Suppressor macrophage treated with lipopolysaccharide for 4 hours (primary cell): ENCODE results near the gene MYOC.
A peak's percentile ranks its signal among the peaks of the same experiment; 100 is the strongest.
"Not testable (repeated sequence)": the region's sequence is repeated elsewhere in the genome, so short reads cannot be mapped to it uniquely, and the experiment has no call there.

Experiments used
- DNase-seq: peaks from one replicate; pipeline ENCODE4 v3.0.0-alpha.2; 2020

Gene MYOC

DNA sequence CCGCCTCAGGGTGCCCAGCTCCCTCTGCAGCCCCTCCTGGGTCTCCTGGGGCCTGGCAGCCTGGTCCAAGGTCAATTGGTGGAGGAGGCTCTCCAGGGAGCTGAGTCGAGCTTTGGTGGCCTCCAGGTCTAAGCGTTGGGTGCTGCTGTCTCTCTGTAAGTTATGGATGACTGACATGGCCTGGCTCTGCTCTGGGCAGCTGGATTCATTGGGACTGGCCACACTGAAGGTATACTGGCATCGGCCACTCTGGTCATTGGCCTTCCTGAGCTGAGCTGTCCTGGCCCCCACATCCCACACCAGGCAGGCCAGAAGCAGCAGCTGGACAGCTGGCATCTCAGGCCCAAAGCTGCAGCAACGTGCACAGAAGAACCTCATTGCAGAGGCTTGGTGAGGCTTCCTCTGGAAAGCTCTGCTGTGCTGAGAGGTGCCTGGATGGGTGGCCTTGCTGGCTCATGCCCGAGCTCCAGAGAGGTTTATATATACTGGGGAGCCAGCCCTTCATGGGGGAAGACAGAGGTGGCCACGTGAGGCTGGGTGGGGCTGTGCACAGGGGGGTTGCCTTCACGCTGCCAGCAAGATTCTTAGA, at the start of gene MYOC:
MYOC (minus strand) TSS at position 455 of the 589 bp plus-strand sequence; CDS start at position 378, 77 bp downstream.
- DNase-seq, result no peak

DNA sequence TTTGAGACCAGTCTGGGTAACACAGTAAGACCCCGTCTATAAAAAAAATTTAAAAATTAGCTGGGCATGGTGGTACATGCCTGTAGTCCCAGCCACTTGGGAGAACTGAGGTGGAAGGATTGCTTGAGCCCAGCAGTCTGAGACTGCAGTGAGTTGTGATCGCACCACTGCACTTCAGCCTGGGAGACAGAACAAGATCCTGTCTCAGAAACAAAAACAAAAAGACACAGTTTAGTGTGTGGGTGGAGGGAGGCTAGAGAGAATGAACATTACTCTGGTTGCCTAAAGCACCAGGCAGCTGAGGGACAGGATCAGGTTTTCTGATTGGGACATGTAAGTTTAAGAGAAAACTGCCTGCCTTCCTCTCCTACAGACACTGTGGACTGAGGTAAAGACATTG, 47.0 kb upstream of the MYOC start:
- no peak for DNase-seq

DNA sequence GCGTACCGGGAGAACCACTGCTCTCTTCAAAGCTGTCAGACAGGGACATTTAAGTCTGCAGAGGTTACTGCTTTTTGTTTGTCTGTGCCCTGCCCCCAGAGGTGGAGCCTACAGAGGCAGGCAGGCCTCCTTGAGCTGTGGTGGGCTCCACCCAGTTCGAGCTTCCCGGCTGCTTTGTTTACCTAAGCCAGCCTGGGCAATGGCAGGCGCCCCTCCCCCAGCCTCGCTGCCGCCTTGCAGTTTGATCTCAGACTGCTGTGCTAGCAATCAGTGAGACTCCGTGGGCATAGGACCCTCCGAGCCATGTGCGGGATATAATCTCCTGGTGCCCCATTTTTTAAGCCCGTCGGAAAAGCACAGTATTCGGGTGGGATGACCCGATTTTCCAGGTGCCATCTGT, 43.3 kb upstream of the MYOC start:
- not testable (repeated sequence) for DNase-seq

DNA sequence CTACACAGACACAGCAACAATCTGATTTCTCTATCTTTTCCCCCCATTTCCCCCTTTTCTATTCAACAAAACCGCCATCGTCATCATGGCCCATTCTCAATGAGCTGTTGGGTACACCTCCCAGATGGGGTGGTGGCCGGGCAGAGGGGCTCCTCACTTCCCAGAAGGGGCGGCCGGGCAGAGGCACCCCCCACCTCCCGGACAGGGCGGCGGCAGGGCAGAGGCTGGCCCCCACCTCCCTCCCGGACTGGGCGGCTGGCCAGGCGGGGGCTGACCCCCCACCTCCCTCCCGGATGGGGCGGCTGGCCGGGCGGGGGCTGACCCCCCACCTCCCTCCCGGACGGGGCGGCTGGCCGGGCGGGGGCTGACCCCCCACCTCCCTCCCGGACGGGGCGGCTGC, 41.1 kb upstream of the MYOC start:
- not testable (repeated sequence) for DNase-seq

DNA sequence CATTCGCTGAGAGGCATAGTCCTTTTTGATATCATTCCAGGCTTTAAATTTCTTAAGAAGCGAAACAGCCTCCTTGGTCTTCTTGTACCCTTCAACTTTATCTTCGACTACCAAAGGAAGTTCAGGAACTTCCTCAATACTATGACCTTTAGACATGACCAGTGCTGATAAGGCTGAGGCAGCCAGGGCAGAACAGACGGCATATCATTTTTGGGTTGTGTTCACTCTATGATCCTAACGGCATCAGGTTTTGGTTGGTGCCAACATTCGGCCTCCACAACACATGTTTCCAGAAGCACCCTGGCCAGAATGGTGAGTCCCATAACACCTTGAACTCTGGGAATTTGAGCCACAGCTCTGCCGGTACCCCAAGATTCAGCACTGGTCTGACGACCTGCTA, 31.4 kb upstream of the MYOC start:
- no peak for DNase-seq

DNA sequence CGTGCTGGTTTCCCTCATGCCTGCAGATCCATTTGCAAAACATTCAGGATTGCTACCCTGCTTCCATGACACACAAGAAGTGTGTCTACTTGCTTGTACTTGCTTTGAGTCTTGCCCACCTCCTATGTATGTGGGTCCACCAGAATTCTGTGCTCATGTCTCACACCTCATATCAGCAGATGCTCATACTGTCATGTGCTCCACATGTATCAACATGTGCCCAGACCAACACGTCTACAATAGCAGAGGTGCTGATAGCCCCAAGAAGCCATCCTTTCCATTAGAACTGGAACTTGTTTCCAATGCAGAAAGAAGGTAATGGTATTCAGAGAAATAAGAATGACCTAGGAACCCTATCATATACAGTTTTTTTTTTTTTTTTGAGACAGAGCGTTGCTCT, 27.9 kb upstream of the MYOC start:
- no peak for DNase-seq

DNA sequence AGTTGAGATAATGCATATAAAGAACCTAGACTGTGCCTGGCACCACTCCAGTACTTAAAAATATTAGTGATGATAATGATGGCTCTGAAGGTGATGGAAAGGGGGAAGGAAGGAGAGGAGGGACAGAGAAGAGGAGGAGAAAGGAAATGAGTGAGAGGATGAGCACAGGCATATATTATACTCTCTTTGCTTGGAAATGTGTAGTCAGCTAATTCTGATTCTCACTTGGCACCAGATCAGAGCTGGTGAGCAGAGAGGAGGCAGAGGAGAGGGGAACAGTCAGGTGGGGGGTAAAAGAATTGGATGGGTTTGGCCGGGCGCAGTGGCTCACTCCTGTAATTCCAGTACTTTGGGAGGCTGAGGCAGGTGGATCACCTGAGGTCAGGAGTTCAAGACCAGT, 24.3 kb upstream of the MYOC start:
- no peak for DNase-seq

DNA sequence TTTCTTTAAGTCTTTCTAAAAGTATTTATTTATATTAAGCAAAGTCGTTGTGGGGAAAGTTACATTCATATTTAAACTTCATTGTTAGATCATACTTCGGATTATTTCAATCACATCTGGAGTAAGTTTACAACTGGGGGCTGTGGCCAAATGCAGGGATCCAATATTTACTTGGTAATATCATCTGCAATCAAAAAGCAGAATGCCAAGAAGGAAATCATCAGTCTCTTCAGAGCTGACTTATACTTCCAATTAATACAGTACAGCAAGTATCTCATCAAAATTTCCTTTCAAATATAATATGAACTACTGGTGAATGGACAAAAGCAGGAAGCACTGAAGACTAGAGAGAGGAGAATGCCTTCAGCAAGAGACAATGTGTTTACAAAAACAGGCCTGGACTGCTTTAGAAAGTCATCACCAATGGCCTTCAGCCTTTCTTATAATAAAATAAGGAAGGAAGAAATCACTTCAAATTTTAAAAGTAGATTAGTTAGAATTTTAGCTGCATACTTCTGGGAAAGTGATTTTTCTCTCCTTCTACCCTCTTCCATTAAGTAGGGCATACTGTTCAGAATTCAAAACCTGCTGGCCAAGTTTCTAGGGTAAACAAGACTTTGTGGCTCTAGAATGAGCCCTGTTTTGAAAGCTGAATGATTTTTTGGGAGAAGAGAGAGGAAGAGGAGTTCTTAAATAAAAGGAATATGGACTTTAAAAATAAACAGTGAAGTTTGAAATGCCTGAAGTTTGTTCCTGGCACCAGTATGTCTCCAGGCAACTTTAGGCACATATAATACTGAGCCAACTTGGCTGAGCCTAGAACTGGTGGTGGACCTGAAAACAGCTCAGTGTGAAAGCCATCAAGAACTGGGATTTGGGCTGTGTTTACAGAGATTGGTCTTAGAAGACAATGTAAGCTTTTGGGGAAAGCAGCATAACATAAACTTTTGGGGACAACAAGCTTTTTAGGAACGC, 22.2 kb upstream of the MYOC start:
- DNase-seq, result no peak

DNA sequence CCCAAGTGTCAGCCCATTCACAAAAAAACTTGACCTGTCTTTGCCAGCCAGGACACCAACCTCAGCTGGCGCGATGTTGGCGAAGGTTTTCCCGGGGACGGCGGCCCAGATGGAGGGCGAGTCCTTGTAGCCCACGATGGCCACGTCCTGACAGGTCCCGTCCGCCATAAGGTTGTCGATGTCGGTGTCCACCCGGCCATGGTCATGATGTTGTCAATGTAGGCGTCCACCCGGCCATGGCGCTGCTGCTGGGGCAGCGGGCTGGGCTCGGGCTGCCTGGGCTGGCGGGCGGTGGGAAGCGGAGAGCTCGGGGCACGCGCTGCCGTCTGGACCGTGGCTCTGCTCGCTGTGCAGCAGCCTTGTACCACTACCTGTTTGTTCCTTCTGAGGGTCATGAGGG, 18.3 kb upstream of the MYOC start:
- DNase-seq, result no peak

DNA sequence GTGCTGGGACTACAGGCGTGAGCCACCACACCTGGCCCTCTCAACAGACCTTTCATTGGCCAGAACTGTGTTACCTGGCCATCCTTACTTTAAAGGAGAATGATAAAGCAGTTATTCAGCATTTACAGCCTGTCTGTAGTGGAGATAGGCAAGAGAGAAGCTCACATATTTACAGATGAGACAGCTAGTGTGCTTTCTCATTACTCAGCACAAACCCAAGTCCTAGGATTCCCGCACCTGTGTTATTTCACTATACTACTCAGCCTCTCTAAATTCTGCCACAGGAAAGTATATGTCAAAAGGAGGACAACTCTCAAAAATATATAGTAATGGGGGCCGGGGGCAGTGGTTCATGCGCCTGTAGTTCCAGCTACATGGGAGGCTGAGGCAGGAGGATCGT, 15.9 kb upstream of the MYOC start:
- no peak for DNase-seq

DNA sequence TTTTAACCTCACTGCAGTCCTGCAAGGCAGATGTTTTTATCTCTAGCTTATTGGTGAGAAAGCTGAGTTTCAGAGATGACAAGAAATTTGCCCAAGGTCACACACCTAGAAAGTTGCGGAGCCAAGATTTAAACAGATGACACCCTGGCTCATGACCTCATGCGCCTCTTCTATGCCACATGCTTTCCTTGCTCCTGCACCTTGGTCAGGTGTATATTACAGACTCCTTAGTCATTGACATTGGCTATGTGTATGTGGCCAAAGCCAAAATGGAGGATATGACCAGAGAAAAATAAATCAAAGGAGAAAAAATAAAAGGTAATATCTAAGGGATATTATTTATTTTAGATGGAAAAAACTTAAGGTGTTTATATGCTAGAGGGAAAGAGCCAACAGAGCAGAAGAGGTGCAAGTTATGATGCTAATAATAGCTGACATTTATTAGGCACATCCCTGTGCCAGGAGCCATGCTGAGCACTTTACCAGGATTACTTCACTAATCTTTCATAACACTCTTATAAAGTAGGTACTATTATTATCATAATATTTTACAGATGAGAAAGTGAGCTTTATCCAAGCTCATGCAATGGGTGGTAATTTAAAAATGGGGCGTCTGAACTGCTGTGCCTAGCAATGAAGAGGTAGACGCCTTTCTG, 13.8 kb upstream of the MYOC start:
- no peak for DNase-seq

DNA sequence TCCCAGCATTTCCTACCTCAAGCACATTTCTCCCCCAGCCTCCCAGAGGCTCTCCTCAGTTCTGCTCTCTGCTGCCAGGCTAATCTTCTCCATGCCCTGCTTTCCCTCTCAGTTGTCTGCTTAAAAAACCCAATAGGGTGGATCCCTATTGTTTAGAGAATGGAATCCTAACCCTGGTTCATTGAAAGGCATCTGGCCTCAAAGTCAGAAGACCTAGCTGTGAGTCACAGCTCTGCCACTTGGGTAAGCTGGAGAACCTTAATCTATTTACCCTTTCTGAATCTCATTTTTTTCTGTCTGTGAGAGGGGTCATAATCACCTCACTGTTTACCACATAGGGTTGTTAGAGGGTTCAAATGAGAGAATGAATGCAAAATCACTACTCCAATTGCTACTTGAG, 12.5 kb upstream of the MYOC start:
- no peak for DNase-seq

DNA sequence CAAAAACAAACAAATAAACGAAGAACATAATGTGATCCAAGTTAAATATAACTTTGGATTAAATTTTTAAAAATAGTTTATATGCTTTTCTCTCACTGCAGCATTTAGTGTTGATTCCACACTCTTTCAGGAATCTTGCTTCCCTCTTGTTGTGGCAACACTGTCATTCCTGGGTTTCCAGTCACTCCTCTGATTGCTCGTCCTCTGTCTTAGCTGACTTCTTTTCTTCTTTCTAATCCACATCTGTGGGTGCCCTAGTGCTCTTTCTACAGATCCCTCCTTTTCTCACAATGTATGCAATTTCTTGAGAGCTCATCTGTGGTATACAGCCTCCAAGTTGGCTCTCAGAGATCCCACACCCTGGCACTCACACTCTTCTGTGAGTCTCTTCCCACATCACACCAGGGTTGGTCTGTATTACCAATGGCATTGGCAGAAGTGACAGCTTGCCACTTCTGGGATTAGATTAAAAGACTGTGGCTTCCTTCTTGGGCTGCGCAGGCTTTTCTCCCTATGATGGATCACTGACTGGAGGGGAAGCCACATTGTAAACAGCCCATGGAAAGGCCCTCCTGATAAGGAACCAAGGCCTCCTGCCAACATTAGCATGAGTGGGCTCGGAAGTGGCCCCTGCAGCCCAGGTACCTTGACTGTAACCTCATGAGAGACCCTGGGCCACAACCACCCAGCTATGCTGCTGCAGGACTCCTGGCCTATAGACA, 11.5 kb upstream of the MYOC start:
- DNase-seq, result no peak

DNA sequence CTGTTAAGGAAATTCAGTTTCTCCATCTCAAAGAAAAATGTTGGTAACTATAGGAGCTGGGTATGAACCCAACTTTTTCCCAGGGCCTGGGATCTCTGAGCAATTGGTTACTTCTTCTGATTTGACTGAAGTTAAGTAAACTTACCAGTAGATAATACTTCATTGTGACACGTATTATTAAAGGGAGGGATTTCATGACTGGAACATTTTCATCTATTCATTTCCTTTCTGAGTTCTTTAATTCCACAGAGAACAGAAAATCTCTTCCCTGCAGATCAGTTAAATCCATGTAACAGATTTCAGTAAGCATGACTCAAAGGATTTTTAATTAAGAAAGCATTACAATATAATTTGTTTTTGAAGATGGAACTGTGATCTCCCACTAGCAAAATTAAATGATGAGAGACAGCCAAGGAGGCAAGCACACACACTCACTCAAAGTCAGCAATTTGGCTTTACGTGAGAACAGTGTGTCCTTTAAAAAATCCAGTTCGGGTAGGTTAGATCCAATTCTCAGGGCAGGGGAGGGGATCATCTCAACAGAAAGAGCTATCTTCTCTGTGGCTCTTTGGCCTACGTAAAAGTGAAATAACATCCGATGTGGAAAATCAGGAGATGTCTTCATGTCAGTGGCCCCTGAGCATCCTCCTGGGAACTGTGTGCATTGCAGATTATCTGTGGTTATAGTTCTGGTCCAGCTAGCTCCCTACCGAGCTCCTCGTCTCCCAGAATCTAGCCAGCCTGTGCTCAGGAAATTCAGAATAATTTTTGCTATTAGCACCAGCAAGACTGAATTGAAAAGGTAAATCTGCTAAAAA, 10.8 kb upstream of the MYOC start:
- no peak for DNase-seq

DNA sequence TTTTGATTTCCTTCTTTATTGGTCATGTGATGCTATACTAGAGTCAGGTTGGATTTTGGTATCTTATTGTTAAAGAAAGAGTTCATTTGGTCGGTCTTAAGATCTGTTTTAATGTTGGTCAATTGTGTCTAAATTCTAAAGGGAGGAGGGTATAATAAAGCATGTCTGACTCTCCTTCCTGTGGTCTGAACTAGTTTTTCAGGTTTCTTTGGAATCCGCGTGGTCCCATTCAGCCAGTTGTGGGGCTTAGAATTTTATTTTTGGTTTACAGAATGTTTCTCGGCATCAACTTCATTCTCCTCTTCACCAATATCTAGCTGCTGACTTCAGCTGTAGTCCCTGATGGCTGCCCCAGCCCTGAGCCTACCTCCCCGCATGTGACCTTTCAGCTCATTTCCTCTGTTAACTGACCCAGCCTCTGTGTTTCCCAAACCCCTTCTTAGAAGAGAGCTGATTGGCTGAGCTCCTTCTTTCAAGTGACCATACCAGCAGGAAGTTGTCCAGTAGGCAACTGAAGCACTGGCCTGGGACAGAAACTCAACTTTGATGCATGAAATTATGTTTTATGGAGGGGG, 8.7 kb upstream of the MYOC start:
- DNase-seq, result no peak

DNA sequence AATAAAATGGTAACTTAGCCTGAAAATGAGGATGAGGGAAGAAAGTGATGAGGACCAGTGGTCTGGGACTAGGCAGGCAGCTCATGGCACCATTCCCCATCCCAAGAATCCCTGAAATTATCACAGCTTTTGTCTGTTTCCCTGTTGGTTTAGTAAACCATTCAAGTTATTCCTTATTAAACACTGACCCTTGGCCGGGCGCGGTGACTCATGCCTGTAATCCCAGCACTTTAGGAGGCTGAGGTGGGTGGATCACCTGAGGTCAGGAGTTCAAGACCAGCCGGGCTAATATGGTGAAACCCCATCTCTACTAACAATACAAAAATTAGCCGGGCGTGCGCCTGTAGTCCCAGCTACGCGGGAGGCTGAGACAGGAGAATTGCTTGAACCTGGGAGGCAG, 3.7 kb upstream of the MYOC start:
- not testable (repeated sequence) for DNase-seq

DNA sequence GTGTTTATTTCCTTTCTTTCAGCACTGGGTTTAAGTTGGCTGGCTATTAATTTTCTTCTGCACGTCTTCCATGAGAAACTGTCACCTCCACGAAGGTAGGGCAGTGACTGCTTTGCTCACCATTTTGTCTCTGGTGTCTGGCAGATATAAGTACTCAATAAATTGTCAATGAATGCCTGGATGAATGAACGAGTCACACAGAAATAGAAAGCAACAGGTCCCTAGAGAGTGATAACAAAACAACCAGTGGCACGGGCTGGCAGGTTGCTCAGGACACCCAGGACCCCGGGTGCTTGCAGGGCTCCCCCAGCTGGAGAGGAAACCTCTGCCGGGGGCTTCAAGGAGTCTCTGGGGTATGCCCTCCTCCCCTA, 3.2 kb upstream of the MYOC start:
- no peak for DNase-seq

DNA sequence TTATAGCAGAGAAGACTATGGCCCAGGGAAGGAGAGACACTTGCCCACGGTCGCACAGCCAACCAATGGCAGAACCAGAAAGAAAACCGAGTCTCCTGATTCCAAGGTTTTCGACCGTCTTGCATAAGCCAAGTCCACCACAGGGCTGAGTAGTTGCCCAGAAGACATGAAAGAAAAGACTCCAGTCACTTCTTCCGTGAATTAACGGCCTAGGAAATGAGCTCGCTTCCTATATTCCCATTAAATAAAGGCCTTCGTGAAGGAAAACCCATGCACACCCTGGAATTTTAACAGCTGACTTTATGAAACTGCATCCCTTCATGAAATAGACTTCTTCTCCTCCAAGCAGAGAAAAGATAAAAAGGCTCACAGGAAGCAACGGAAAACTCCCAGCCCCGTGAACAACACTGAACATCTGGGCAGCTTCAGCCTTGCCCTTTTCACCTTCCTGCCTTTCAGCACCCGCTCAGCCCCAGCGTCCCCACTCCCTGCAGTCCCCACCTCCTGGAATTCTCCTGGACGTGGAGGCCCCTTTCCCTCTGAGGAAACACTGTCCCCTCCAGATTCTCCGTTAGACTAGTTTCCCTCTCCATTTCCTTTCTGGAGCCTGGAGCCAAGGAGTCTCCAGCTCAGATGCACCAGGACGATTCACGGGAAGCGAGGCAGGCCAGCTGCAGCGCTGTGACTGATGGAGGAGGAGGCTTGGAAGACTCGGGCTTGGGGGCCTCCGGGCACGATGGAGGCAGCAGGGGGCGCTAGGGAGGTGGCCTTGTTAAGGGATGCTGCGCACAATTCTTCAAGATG, 2.7 kb upstream of the MYOC start:
- DNase-seq, result peak; percentile 70

DNA sequence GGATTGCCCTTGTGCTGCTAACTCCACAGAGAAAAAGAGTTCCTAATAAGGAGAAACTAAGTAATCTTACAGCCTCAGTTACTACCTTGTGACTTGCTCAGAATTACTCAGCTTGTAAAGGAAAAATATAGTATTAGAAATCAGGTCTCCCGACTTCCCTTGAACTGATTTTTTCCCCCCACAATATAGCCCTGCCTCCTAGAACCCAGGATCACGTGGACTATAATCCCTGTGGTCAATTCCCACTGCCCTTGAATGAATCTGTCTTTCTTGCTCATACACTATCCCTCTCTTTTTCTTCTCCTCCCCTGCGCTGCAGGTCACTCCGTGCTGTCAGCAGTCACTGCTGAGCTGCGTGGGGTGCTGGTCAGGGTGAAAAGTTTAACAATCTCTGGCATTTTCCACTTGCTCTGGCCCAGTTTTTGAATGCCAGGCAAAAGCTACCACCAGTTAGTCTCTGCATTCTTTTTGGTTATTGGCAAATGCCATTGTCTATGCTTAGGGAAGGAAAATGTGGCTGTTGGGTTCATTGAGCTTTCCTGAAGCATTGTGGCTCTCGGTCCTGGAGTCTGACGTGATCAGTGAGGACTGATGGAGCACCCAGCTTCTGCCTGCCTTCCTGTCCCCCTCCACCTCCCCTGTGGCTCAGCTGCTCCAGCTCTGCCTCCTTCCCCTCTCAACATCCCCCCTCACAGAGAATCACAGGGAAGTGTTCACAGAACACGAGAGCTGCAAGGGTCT, 1.9 kb upstream of the MYOC start:
- no peak for DNase-seq

DNA sequence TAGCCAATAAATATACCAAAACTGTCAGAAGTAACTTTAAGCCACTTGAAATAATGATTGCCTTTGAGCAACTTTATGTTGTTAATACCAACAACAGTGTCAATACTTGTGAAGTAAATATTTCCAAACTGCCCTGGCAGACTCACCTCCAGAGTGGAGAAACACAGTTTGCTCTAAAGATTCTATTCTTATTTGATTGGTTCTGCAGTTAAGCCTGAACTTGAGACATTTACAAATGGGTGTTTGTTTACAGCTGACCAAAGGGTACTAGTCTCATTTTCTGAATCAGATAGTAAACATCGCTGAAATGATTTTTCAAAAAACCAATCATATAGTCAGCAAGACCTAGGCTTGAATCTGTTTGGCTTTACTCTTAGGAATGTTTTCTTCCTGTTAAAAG, 1.3 kb upstream of the MYOC start:
- DNase-seq, result no peak

DNA sequence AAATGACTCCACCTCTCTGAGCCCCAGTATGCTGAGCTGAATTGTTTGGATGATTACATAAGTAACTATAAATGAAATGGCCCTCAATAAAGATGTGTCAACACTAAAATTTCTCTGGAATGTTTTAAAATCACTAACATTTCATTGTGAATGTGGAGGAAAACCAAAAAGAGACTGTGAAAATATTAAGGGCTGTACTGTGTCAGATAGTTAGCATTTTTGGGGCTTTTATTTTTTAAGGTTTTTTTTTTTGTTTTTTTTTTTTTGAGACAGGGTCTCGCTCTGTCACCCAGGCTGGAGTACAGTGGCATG, 6.3 kb downstream of the MYOC start:
- DNase-seq, result no peak
